GM19193 (cell line): ENCODE measurements around the gene ABCD4.

Source experiments
- POLR2A ChIP-seq: IDR thresholded peaks from 4 replicates; pipeline ENCODE4 v1.6.1; 2011; ENCODE audit not compliant: insufficient read depth, insufficient read length; ENCODE audit errors: extremely low read depth

Gene ABCD4

DNA sequence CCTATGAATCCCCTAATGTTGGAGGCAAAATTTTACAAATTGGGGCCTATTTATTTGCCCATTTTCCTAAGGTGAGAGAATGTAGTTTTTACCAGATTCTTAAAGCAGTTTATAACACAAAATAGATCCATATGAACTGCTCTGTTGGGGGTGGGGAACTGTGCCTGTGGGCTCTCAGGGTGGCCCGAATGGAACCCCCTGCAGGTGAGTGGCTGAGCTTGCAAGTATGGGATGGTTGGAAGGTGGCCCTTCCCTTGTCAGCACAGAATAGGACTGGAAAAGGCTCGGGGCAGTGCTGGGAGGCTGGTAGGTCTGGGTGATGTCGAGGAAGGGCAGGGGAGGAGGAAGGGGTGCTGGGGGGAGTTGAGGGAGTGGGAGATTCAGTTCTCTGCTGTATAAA lies 58.6 kb downstream of the ABCD4 start:
- no peak for TF ChIP-seq POLR2A

DNA sequence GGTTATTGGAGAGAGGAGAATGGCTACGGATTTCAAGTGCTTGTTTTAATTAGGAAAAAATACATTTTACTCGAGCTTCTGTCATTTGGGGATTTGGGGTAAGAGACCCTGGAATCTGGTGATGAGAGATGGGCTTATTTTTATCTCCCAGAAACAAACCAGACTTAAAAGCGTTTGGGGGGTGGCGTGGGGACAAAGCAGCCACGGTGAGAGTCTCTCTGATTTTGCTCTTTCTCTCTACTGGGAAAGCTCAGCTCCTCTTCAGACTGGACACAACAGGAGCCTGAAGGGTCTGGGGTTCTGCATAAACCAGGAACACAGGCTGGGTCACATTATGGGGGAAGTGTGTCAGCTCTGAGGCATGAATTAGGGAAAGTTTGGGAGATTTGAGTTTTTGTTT lies 59.7 kb downstream of the ABCD4 start:
- TF ChIP-seq POLR2A: no peak

DNA sequence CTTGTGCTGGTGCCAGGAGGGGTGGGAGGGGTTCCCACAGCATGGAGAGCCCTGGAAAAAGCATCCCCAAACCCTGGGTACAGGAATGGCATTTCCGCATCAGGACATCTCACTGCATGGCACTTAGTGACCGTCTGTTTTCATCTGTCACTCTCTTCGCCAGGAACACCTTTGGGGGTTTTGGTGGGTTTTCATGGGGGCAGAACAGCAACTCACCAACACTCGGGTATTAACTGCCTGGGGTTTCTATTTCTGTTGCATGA lies 60.0 kb downstream of the ABCD4 start:
- no peak for TF ChIP-seq POLR2A

DNA sequence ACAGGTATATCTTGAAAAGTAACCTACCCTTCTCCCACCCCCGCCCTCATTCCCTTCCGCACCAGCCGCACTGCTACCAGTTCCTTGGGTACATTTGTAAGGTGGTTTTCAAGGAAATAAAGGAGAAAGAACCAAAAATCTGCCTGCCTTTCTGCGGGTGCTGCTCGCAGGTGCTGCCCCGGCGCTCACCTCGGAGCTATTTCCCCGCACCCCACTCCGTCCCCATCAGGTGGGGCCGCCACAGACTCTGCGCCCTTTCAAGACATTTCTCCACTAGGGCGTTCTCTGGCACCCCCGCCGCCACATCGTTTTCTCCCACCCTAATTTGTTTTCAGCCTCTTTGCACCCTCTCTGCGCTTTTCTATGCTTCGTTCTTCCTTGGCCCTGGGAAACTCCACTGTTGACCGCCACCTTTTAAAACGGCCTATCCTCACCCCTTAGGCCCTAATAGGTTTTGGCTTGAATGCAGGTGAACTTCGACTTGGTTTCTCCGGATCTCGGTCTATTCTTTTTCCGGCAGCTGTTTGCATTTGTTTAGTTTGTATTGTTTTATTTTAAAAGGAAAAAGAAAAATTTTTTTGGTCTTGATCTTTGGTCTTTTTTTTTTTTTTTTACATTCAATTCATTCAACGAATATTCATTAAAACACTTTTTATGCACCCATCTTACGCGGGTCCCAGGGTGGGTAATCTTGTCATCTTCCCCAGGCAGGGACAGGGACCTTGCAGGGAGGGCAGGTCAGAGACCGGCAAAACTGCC lies 60.5 kb downstream of the ABCD4 start:
- no peak for TF ChIP-seq POLR2A

DNA sequence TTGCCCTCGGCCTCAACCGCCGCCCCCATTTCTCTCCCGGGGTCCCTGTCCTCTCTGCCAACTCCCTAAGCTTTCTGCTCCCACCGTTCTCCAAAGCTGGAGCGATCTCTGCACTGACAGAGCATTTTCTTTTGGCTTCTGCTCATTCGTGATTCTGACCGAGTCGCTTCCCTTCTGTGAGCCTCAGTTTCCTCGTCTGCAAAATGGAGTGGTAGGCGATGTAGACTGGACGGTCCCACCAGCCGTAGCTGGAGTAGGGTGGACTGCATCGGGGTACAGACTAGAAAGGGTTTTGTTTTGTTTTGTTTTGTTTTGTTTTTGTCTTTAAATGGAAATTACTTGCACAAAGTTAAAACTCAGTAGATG lies 61.1 kb downstream of the ABCD4 start:
- TF ChIP-seq POLR2A: no peak

DNA sequence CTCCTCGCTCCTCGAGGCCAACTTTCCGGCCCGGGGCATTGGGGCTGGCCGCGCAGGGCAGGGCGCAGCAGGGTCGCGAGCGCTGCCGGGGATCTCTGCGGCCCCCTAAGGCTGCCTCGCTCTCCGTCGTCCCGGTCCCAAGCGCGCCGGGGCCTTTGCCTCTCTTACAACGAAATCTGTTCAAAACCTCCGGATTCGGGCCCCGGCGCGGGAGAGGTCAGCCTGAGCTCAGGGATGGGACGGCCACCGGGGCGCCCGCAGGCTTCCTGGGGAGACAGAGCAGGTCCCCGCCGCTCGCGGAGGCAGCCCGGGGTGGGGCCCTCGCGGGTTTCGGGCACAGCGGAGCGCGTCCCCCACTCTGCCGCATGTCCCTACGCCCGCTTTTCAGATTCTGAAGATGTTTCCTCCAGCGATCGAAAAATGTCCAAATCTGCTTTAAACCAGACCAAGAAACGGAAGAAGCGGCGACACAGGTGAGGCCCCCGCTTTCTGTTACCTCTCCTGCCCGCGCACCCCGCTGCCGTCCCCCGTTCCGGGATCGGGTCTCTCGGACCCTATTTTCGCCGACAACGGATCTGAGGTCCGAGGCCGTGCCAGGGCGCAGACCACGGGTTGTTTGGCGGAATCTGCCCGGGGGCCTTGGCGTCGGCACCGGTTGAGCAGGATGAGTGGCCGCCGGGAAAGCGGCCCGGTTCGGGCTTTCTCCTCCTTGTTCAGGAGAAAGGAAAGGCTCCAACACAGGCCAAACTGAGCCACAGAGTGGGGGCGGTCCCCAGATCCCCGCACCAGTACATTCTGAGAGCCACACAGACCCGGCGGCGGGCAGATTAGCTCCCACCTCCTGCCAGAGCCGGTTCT lies 61.7 kb downstream of the ABCD4 start:
- TF ChIP-seq POLR2A: no peak

DNA sequence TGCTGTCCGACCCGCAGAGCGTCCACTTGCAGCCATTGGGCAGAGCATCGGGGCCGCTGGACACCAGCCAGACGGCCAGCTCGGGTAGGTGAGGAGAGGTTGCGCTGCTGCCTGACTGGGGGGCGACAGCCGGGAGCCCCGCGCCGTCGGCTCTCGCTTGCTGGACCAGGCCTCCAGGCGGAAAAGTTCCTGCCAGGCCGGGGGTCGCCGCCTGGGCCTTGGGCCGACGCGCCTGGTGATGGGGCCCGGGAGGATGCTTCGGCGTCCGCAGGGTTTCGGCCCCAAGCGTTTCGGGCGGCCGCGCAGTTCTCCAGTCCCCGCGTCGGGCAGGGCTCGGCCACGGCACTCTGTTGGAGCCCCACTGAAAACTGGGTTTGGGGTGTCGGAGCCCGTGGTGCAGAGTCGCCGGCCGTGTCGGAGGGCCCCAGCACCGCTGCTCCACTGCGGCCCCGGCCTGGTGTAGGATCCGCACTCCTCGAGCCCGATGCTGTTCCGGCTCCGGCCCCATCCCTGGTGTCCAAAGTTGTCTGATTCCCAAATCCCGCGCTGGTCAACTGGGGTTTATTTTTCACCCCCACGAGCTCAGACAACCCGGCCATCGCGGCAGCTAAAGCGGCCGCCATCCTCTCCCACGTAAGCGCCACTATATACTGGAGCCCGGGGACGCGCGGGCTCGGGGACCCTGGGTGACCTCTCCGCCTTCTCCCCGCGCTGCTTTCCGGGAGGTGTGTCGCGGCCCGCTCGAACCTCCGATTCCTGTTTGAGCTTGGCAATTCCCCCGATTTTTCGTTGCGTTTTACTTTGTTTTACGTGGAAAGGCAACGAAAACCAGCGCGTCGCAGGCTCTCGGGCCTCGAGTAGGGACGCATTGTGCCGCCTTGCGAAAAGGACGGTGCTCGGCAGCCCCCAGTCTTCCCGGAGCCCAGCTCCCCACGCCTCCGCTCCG lies 62.6 kb downstream of the ABCD4 start:
- no peak for TF ChIP-seq POLR2A

DNA sequence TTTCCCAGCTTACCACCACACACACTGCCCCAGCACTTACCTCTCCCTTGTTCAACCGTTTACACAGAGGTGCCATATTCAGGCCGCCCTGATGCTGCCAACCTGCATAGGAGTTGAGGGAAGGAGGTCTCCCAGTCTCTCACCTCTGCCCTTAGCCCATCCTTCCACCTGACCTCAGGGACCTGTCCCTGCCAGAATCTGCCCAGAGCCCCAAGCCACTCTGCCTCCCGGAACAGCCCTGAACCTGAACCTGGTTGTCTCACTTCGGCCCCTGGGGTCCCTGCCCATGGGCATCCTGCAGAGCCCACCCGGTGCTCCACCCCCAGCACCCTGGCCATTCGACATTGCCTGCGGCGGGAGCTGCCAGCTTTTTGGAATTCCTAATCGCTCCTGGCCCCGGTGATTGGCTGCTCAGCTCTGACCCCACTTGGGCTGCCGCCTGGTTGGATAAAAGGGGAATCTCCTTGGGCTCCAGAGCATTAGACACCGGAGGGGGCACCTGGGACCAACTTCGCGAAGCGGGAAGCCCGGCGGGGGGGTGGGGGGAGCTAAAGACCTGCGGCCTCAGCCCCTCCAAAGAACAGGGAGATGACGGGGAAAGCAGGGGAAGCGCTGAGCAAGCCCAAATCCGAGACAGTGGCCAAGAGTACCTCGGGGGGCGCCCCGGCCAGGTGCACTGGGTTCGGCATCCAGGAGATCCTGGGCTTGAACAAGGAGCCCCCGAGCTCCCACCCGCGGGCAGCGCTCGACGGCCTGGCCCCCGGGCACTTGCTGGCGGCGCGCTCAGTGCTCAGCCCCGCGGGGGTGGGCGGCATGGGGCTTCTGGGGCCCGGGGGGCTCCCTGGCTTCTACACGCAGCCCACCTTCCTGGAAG lies 63.5 kb downstream of the ABCD4 start, which contains the start of gene VSX2:
TSS of gene VSX2 (plus strand) at position 476 of the 874 bp plus-strand sequence. CDS start at position 589, 113 bp downstream.
- no peak for TF ChIP-seq POLR2A

DNA sequence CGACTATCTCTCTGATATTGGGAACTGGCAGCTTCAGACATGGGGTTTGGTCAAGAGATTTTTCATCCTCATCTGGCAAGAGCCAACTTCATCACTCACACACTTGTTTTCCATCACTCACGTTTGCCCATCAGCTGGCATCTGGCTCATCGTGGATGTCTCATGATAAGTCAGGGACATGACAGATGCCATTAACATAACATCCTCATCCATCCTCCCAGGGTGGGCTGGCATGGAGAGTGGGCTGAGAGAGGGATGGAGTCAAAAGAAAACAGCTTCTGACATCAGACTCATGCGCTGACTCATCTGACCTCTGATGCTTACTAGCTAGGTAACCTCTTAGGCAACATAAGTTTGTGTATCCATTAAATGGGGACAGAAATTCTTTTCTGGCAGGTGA lies 65.3 kb downstream of the ABCD4 start:
- TF ChIP-seq POLR2A: no peak
